Calu3 (cell line): ENCODE data around the gene USP40. TPM values are rescaled to one million over a fixed set of nuclear protein-coding genes. Genes with fewer than 3 reads are reported as not detected.

Source experiments
- BruUV-seq: library from RNA; stranded (reverse); fragments of 400-500 nt; replicated peaks from 2 replicates; lab custom pipeline; 2021; lab: Mats Ljungman, UMichigan
- CTCF ChIA-PET: fragments of 300-600 bp; sonication (Branson Sonifier 250); formaldehyde crosslinking; loops from one replicate; lab custom pipeline; 2022; ENCODE audit warnings: antibody characterized with exemption; lab: Charles Lee
- DNase-seq: peaks from one replicate; pipeline ENCODE4 v3.0.0; 2022
- H3K27ac Mint-ChIP-seq: one replicate; pipeline ENCODE4 v1.8.0; 2022; ENCODE audit warnings: mixed read lengths; ENCODE audit not compliant: unreplicated experiment
- H3K27me3 Mint-ChIP-seq: one replicate; pipeline ENCODE4 v1.8.0; 2022; ENCODE audit warnings: mixed read lengths; ENCODE audit not compliant: unreplicated experiment
- H3K36me3 Mint-ChIP-seq: one replicate; pipeline ENCODE4 v1.8.0; 2022; ENCODE audit warnings: mild to moderate bottlenecking, moderate library complexity, mixed read lengths; ENCODE audit not compliant: insufficient read depth, unreplicated experiment
- H3K4me1 Mint-ChIP-seq: one replicate; pipeline ENCODE4 v1.8.0; 2022; ENCODE audit warnings: mild to moderate bottlenecking, low read depth, mixed read lengths; ENCODE audit not compliant: unreplicated experiment
- H3K4me3 Mint-ChIP-seq: one replicate; pipeline ENCODE4 v1.8.0; 2022; ENCODE audit warnings: mild to moderate bottlenecking, low read depth, moderate library complexity, mixed read lengths; ENCODE audit not compliant: unreplicated experiment
- H3K9me3 Mint-ChIP-seq: one replicate; pipeline ENCODE4 v1.8.0; 2022; ENCODE audit warnings: low read depth, mixed read lengths; ENCODE audit not compliant: unreplicated experiment
- CTCF ChIP-seq: fragments of 200-600 bp; IDR thresholded peaks from one replicate; pipeline ENCODE4 v1.8.0; 2022; ENCODE audit warnings: antibody characterized with exemption; ENCODE audit not compliant: unreplicated experiment
- intact Hi-C: fragments of 100-400 bp; cut with micrococcal nuclease; formaldehyde crosslinking; loops from one replicate; pipeline ENCODE4 v1.10.0; 2022; ENCODE audit not compliant: unreplicated experiment
- total RNA-seq: library from RNA; stranded (reverse); gene quantifications from 2 replicates; pipeline ENCODE4 v1.2.3, GENCODE V29; 2022

The USP40 gene
- total RNA-seq, 1 experiment from 2014 or later = 44.2 TPM

- intact Hi-C loops = no loop called here
- no peak for TF ChIP-seq CTCF
- Mint-ChIP-seq H3K9me3 (no peaks in the 10 kb centered on the region), H3K4me1 (no peaks in the 10 kb centered on the region), H3K27ac (no peak overlapping the region), H3K36me3 (peaks cover 40% of the 10 kb centered on the region), H3K27me3 (no peaks in the 10 kb centered on the region), H3K4me3 (no peak overlapping the region)
- BruUV-seq = no TSS peak
- no peak for DNase-seq
- CTCF ChIA-PET = no interaction called here
These were observed 92.7 kb downstream of the USP40 start for GRCh38 chr2:233473878-233474277.

- no peak for TF ChIP-seq CTCF
- Mint-ChIP-seq H3K27me3 (no peaks in the 10 kb centered on the region), H3K36me3 (peaks cover 40% of the 10 kb centered on the region), H3K4me1 (no peaks in the 10 kb centered on the region), H3K4me3 (no peak overlapping the region), H3K27ac (no peak overlapping the region), H3K9me3 (no peaks in the 10 kb centered on the region)
- no peak for DNase-seq
- intact Hi-C loops = no loop called here
- no TSS peak for BruUV-seq
- CTCF ChIA-PET = no interaction called here
These were observed 93.2 kb downstream of the USP40 start for GRCh38 chr2:233473386-233473791.

GRCh38 chr2:233471291-233472035 lies 95.1 kb downstream of the USP40 start:
- no peak overlapping the region for H3K4me3 Mint-ChIP-seq
- intact Hi-C loops = no loop called here
- no peak for DNase-seq
- BruUV-seq = no TSS peak
- CTCF ChIA-PET = no interaction called here
- no peaks in the 10 kb centered on the region for H3K9me3 Mint-ChIP-seq
- peaks cover 41% of the 10 kb centered on the region for H3K36me3 Mint-ChIP-seq
- H3K27ac Mint-ChIP-seq = no peak overlapping the region
- no peaks in the 10 kb centered on the region for H3K27me3 Mint-ChIP-seq
- TF ChIP-seq CTCF = no peak
- no peaks in the 10 kb centered on the region for H3K4me1 Mint-ChIP-seq

GRCh38 chr2:233470839-233471238 lies 95.7 kb downstream of the USP40 start:
- H3K9me3 Mint-ChIP-seq = no peaks in the 10 kb centered on the region
- H3K27me3 Mint-ChIP-seq = no peaks in the 10 kb centered on the region
- DNase-seq = no peak
- no TSS peak for BruUV-seq
- CTCF ChIA-PET = interaction anchor here (0.6 kb wide), 1 partner anchor 762 kb away, joined by 3 read pairs; no protein-coding TSS in a partner anchor
- no peak overlapping the region for H3K27ac Mint-ChIP-seq
- H3K4me3 Mint-ChIP-seq = no peak overlapping the region
- intact Hi-C loops = no loop called here
- H3K36me3 Mint-ChIP-seq = peaks cover 40% of the 10 kb centered on the region
- no peak for TF ChIP-seq CTCF
- no peaks in the 10 kb centered on the region for H3K4me1 Mint-ChIP-seq
